Astrocyte (in vitro differentiated cells and primary cell): ENCODE results near the gene TNKS1BP1. TPM values are rescaled to one million over a fixed set of nuclear protein-coding genes. Genes with fewer than 3 reads are reported as not detected.

Source experiments
- DNase-seq: peaks from one replicate; pipeline ENCODE4 v3.0.0-alpha.2; 2010; ENCODE audit warnings: low read depth
- FAIRE-seq: peaks from 2 replicates; lab custom pipeline; 2011; peaks lifted over from hg19 to GRCh38; lab: Jason Lieb, UNC
- H2AFZ ChIP-seq: 2 replicates; pipeline ENCODE4 v1.6.0; 2012; ENCODE audit warnings: low read depth, low read length, inconsistent platforms
- H3K27ac ChIP-seq: 2 replicates; pipeline ENCODE4 v1.5.1; 2011; ENCODE audit warnings: low read depth, low read length, inconsistent platforms
- H3K27me3 ChIP-seq: 2 replicates; pipeline ENCODE4 v1.6.0; 2011; ENCODE audit warnings: low read length, inconsistent platforms; ENCODE audit not compliant: insufficient read depth
- H3K36me3 ChIP-seq: 2 replicates; pipeline ENCODE4 v1.5.1; 2011; ENCODE audit warnings: low read length, inconsistent platforms; ENCODE audit not compliant: insufficient read depth
- H3K4me1 ChIP-seq: 2 replicates; pipeline ENCODE4 v1.5.1; 2011; ENCODE audit warnings: low read length, inconsistent platforms; ENCODE audit not compliant: insufficient read depth
- H3K4me2 ChIP-seq: 2 replicates; pipeline ENCODE4 v1.6.0; 2012; ENCODE audit warnings: low read length, inconsistent platforms
- H3K4me3 ChIP-seq: 2 replicates; pipeline ENCODE4 v1.5.1; 2011; ENCODE audit warnings: low read depth, mild to moderate bottlenecking, low read length, inconsistent platforms; ENCODE audit not compliant: insufficient read depth
- H3K79me2 ChIP-seq: 2 replicates; pipeline ENCODE4 v1.6.0; 2012; ENCODE audit warnings: mild to moderate bottlenecking, low read length, inconsistent platforms; ENCODE audit not compliant: insufficient read depth
- H3K9ac ChIP-seq: 2 replicates; pipeline ENCODE4 v1.6.0; 2012; ENCODE audit warnings: mild to moderate bottlenecking, low read length, inconsistent platforms
- H3K9me3 ChIP-seq: 2 replicates; pipeline ENCODE4 v1.5.1; 2012; ENCODE audit warnings: low read depth, mild to moderate bottlenecking, low read length, inconsistent platforms; ENCODE audit not compliant: insufficient read depth
- H4K20me1 ChIP-seq: 2 replicates; pipeline ENCODE4 v1.6.0; 2012; ENCODE audit warnings: low read length, inconsistent platforms; ENCODE audit not compliant: insufficient read depth
- H3K27ac Mint-ChIP-seq: one replicate; pipeline ENCODE4 v1.8.0; 2021; ENCODE audit warnings: mild to moderate bottlenecking, mixed read lengths; ENCODE audit not compliant: unreplicated experiment
- H3K27me3 Mint-ChIP-seq: one replicate; pipeline ENCODE4 v1.8.0; 2021; ENCODE audit warnings: low read depth, mixed read lengths; ENCODE audit not compliant: unreplicated experiment
- H3K36me3 Mint-ChIP-seq: one replicate; pipeline ENCODE4 v1.8.0; 2021; ENCODE audit warnings: low read depth, mixed read lengths; ENCODE audit not compliant: unreplicated experiment
- H3K4me1 Mint-ChIP-seq: one replicate; pipeline ENCODE4 v1.8.0; 2021; ENCODE audit warnings: low read depth, mixed read lengths; ENCODE audit not compliant: unreplicated experiment
- H3K4me3 Mint-ChIP-seq: one replicate; pipeline ENCODE4 v1.8.0; 2021; ENCODE audit warnings: mild to moderate bottlenecking, moderate library complexity, mixed read lengths; ENCODE audit not compliant: unreplicated experiment
- H3K9me3 Mint-ChIP-seq: one replicate; pipeline ENCODE4 v1.8.0; 2021; ENCODE audit warnings: mild to moderate bottlenecking, mixed read lengths; ENCODE audit not compliant: unreplicated experiment
- CTCF ChIP-seq: IDR thresholded peaks from 2 replicates; pipeline ENCODE4 v1.5.1; 2011; ENCODE audit warnings: low read depth, mild to moderate bottlenecking, inconsistent platforms, low read length, moderate library complexity; ENCODE audit not compliant: insufficient read depth
- EZH2 ChIP-seq: IDR thresholded peaks from 2 replicates; pipeline ENCODE4 v1.6.1; 2012; ENCODE audit warnings: mild to moderate bottlenecking, low read length, inconsistent platforms; ENCODE audit not compliant: insufficient read depth
- total RNA-seq: library from RNA; stranded (reverse); gene quantifications from 2 replicates; pipeline ENCODE4 v1.2.1, GENCODE V29; 2021

The TNKS1BP1 gene
- total RNA-seq, 1 donor from 2014 or later: 149 TPM

DNA sequence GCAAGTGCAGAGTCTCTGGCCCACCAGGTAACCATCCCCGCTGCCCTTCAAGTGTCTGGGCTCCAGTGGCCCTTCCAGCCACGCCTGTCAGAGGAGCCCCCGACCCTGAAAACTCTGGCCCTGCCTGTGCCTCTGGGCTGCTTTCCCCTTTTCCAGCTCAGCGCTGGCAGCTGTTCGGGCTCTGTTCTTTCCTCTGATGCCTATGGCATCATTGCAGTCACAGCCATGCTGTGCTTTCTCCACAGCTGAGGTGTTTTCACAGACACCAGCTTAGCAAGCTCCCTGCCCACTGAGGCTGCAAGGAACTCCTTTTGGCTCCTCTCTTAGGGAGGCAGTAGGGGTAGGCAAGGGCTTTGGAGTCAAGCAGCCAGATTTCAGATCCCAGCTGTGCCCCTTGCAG is 34.6 kb upstream of the TNKS1BP1 start:
- no peak overlapping the region for H3K9ac ChIP-seq
- no peak overlapping the region for H3K4me3 ChIP-seq
- Mint-ChIP-seq H3K36me3 (peaks cover 3% of the 10 kb centered on the region), H3K9me3 (peaks cover 9% of the 10 kb centered on the region), H3K27ac (no peak overlapping the region), H3K4me1 (no peaks in the 10 kb centered on the region), H3K4me3 (no peak overlapping the region), H3K27me3 (peaks cover 40% of the 10 kb centered on the region)
- no peaks in the 10 kb centered on the region for H4K20me1 ChIP-seq
- no peak for FAIRE-seq
- no peaks in the 10 kb centered on the region for H3K4me1 ChIP-seq
- TF ChIP-seq CTCF (no peak), EZH2 (no peak)
- DNase-seq: no peak
- H3K27me3 ChIP-seq: peaks cover 11% of the 10 kb centered on the region
- no peak overlapping the region for H3K27ac ChIP-seq
- no peak overlapping the region for H2AFZ ChIP-seq
- H3K36me3 ChIP-seq: no peaks in the 10 kb centered on the region
- no peaks in the 10 kb centered on the region for H3K9me3 ChIP-seq
- no peak overlapping the region for H3K4me2 ChIP-seq
- no peaks in the 10 kb centered on the region for H3K79me2 ChIP-seq

DNA sequence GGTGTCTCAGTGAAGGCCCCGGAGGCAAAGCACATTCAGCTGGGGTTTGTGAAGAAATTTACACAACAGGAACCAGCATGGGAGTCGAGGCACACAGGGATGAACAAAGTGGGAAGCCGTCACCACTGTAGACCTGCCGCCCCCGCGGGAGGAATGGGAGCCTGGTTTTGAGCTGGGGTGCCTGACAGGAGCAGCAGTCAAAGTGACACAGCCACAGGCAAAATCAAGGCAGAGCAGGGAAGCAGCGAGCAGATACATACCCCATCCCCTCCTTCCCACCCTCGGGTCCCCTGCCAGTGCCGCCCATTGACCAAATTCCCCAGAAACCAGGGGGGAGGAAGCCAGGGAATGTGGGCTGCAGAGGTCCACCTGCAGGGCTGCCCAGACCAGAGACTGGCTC is 34.2 kb upstream of the TNKS1BP1 start:
- no peaks in the 10 kb centered on the region for H3K9me3 ChIP-seq
- H3K27ac Mint-ChIP-seq: no peak overlapping the region
- no peak for FAIRE-seq
- peaks cover 9% of the 10 kb centered on the region for H3K27me3 ChIP-seq
- TF ChIP-seq EZH2 (no peak), CTCF (no peak)
- H3K27ac ChIP-seq: no peak overlapping the region
- no peak for DNase-seq
- no peaks in the 10 kb centered on the region for H3K4me1 ChIP-seq
- no peak overlapping the region for H2AFZ ChIP-seq
- peaks cover 38% of the 10 kb centered on the region for H3K27me3 Mint-ChIP-seq
- H3K79me2 ChIP-seq: no peaks in the 10 kb centered on the region
- H3K9ac ChIP-seq: no peak overlapping the region
- H3K36me3 ChIP-seq: no peaks in the 10 kb centered on the region
- H3K4me3 Mint-ChIP-seq: no peak overlapping the region
- no peak overlapping the region for H3K4me2 ChIP-seq
- no peaks in the 10 kb centered on the region for H4K20me1 ChIP-seq
- peaks cover 9% of the 10 kb centered on the region for H3K9me3 Mint-ChIP-seq
- no peak overlapping the region for H3K4me3 ChIP-seq
- no peaks in the 10 kb centered on the region for H3K4me1 Mint-ChIP-seq
- peaks cover 3% of the 10 kb centered on the region for H3K36me3 Mint-ChIP-seq

DNA sequence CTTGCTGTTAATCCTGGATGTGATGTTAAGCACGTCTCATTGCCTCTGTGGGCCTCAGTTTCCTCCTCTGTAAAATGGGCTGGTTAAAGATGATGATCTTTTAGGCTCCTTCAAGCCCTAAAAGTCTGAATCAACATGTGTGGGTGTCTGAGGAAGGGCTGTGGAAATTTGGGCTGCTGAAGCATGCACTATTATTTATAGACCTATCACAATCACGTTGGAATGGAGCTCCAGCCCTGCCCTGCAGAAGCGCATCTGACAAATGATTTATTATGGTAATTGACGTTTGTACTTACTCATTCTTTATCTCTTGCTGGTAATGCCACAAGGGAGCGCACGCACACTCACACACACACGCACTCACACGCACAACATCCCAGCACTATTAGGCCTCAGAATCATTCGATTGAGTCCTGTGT is 33.8 kb upstream of the TNKS1BP1 start:
- Histone ChIP-seq H3K36me3 (no peaks in the 10 kb centered on the region), H3K79me2 (no peaks in the 10 kb centered on the region), H4K20me1 (no peaks in the 10 kb centered on the region), H3K9ac (no peak overlapping the region), H2AFZ (no peak overlapping the region), H3K4me1 (no peaks in the 10 kb centered on the region), H3K27ac (no peak overlapping the region), H3K4me3 (no peak overlapping the region), H3K9me3 (no peaks in the 10 kb centered on the region), H3K4me2 (no peak overlapping the region), H3K27me3 (peaks cover 9% of the 10 kb centered on the region)
- Mint-ChIP-seq H3K9me3 (peaks cover 9% of the 10 kb centered on the region), H3K4me1 (no peaks in the 10 kb centered on the region), H3K4me3 (no peak overlapping the region), H3K27me3 (peaks cover 35% of the 10 kb centered on the region), H3K27ac (no peak overlapping the region), H3K36me3 (peaks cover 3% of the 10 kb centered on the region)
- peak; percentile 47 for DNase-seq
- TF ChIP-seq EZH2: no peak
- TF ChIP-seq CTCF: no peak
- no peak for FAIRE-seq
